Measurements from ENCODE around the gene SCFD1. TPM values are rescaled to one million over a fixed set of nuclear protein-coding genes. Genes with fewer than 3 reads are reported as not detected.

Gene SCFD1
- total and polyA plus RNA-seq, 10 donors = 45.7 to 105 (median 74.4) TPM

GRCh38 chr14:30610787-30611343 is 11.3 kb upstream of the SCFD1 start:
- intact Hi-C loops (cut with DNase I; ENCODE audit: low total_unique reads) = no loop called here

GRCh38 chr14:30614155-30614554 is 8.0 kb upstream of the SCFD1 start:
- no peaks in the 10 kb centered on the region for H3K27me3 ChIP-seq (replicated peaks in 1 of 7)
- H3K36me3 ChIP-seq = peaks cover 0 to 61% (median 9%) of the 10 kb centered on the region in 6 donors
- WGBS, 5 donors = 93 to 100% (median 94%) methylated on average over 2 of the region's 2 CpGs
- DNase-seq = no peak
- TF ChIP-seq, protein P1, sequence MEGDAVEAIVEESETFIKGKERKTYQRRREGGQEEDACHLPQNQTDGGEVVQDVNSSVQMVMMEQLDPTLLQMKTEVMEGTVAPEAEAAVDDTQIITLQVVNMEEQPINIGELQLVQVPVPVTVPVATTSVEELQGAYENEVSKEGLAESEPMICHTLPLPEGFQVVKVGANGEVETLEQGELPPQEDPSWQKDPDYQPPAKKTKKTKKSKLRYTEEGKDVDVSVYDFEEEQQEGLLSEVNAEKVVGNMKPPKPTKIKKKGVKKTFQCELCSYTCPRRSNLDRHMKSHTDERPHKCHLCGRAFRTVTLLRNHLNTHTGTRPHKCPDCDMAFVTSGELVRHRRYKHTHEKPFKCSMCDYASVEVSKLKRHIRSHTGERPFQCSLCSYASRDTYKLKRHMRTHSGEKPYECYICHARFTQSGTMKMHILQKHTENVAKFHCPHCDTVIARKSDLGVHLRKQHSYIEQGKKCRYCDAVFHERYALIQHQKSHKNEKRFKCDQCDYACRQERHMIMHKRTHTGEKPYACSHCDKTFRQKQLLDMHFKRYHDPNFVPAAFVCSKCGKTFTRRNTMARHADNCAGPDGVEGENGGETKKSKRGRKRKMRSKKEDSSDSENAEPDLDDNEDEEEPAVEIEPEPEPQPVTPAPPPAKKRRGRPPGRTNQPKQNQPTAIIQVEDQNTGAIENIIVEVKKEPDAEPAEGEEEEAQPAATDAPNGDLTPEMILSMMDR (IDR thresholded peaks at IDR 0.05 in 8 of 11, conservative IDR thresholded peaks at IDR 0.05 in 3 of 11) = no peak
- TF ChIP-seq POLR2A (IDR thresholded peaks at IDR 0.05) = no peak
- no peak for TF ChIP-seq POLR2AphosphoS5 (IDR thresholded peaks at IDR 0.05)
- no peak overlapping the region for H3K27ac ChIP-seq
- no peak overlapping the region for H3K4me3 ChIP-seq
- intact Hi-C loops (cut with DNase I; ENCODE audit: low total_unique reads) = no loop called here
- peaks cover 0 to 5% (median 0%) of the 10 kb centered on the region in 6 donors for H3K4me1 ChIP-seq
- no peaks in the 10 kb centered on the region for H3K9me3 ChIP-seq

More at GRCh38 chr14:30610787-30611343, 11.3 kb upstream of the SCFD1 start:
- H3K4me3 ChIP-seq = no peak overlapping the region
- peaks cover 0 to 5% (median 0%) of the 10 kb centered on the region in 6 donors for H3K4me1 ChIP-seq
- WGBS, 5 donors = 45 to 57% (median 54%) methylated on average over 6 of the region's 6 CpGs
- no peak for DNase-seq
- no peaks in the 10 kb centered on the region for H3K27me3 ChIP-seq (replicated peaks in 1 of 7)
- peak in 1 of 3 donors; percentile 68 for TF ChIP-seq POLR2AphosphoS5 (IDR thresholded peaks at IDR 0.05)
- TF ChIP-seq, protein P1 (IDR thresholded peaks at IDR 0.05 in 8 of 11, conservative IDR thresholded peaks at IDR 0.05 in 3 of 11) = peak in 7 of 11 experiments; percentile 10 to 46 (median 28)
- TF ChIP-seq POLR2A (IDR thresholded peaks at IDR 0.05) = no peak
- peak overlapping the region in 2 of 8 donors; percentile 18 to 38 for H3K27ac ChIP-seq
- H3K9me3 ChIP-seq = no peaks in the 10 kb centered on the region
- H3K36me3 ChIP-seq = peaks cover 0 to 75% (median 12%) of the 10 kb centered on the region in 6 donors

- Histone ChIP-seq H3K27ac (peak overlapping the region in 3 of 8 donors; percentile 5 to 96 (median 17)), H3K27me3 (replicated peaks in 1 of 7) (no peaks in the 10 kb centered on the region), H3K36me3 (peaks cover 0 to 24% (median 2%) of the 10 kb centered on the region in 6 donors), H3K4me3 (no peak overlapping the region), H3K4me1 (peaks cover 18 to 47% (median 38%) of the 10 kb centered on the region in 6 donors), H3K9me3 (no peaks in the 10 kb centered on the region)
- WGBS, 5 donors = 54 to 65% (median 55%) methylated on average over 1 of the region's 1 CpG
- no peak for DNase-seq
- TF ChIP-seq POLR2A (IDR thresholded peaks at IDR 0.05) (no peak), POLR2AphosphoS5 (IDR thresholded peaks at IDR 0.05) (no peak)
- TF ChIP-seq, protein P1 (IDR thresholded peaks at IDR 0.05 in 8 of 11, conservative IDR thresholded peaks at IDR 0.05 in 3 of 11) = no peak
- intact Hi-C loops (cut with DNase I; ENCODE audit: low total_unique reads) = no loop called here
These were observed 1.9 kb upstream of the SCFD1 start for GRCh38 chr14:30620178-30620577.

GRCh38 chr14:30621354-30621939 is 672 bp upstream of the SCFD1 start:
- peak; percentile 77 for DNase-seq
- WGBS, 5 donors = 5 to 15% (median 8%) methylated on average over 17 of the region's 17 CpGs
- peaks cover 0 to 12% (median 0%) of the 10 kb centered on the region in 6 donors for H3K36me3 ChIP-seq
- peak overlapping the region; percentile 56 to 80 (median 66) for H3K4me3 ChIP-seq
- no peaks in the 10 kb centered on the region for H3K27me3 ChIP-seq (replicated peaks in 1 of 7)
- peak overlapping the region; percentile 79 to 96 (median 91) for H3K27ac ChIP-seq
- H3K9me3 ChIP-seq = no peaks in the 10 kb centered on the region
- H3K4me1 ChIP-seq = peaks cover 18 to 60% (median 50%) of the 10 kb centered on the region in 6 donors
- intact Hi-C loops (cut with DNase I; ENCODE audit: low total_unique reads) = no loop called here
- TF ChIP-seq POLR2AphosphoS5 (IDR thresholded peaks at IDR 0.05) (no peak), POLR2A (IDR thresholded peaks at IDR 0.05) (no peak)
- TF ChIP-seq, protein P1 (IDR thresholded peaks at IDR 0.05 in 8 of 11, conservative IDR thresholded peaks at IDR 0.05 in 3 of 11) = no peak

Data from spleen (tissue), 11 donors.